Left lung (tissue), 10 donors: ENCODE results near the gene ADAMTS15. TPM values are rescaled to one million over a fixed set of nuclear protein-coding genes. Genes with fewer than 3 reads are reported as not detected.

Experiments
- ATAC-seq: fragments of 200-7000 bp; cut with Tn5 transposase; one replicate; pipeline ENCODE4 v1.9.1; 2020; ENCODE audit warnings: moderate library complexity
- DNase-seq, 4 donors: peaks; one replicate each; pipeline ENCODE4 v3.0.0-alpha.2; 2013 to 2020
- H3K27ac ChIP-seq, 2 donors: fragments of 200-600 bp; sonication (generic) in 1 of 2; one replicate each; pipeline versions ENCODE4 v1.5.0 to v1.8.0; 2020 to 2021
- H3K27me3 ChIP-seq, 2 donors: fragments of 200-600 bp; sonication (generic) in 1 of 2; one replicate each; pipeline versions ENCODE4 v1.5.0 to v1.8.0; 2020 to 2021
- H3K36me3 ChIP-seq, 2 donors: fragments of 200-600 bp; sonication (generic) in 1 of 2; one replicate each; pipeline versions ENCODE4 v1.5.0 to v1.8.0; 2020 to 2021
- H3K4me1 ChIP-seq, 2 donors: fragments of 200-600 bp; one replicate each; pipeline ENCODE4 v1.8.0; 2021
- H3K4me3 ChIP-seq, 2 donors: fragments of 200-600 bp; sonication (generic) in 1 of 2; one replicate each; pipeline versions ENCODE4 v1.5.0 to v1.8.0; 2020 to 2021; ENCODE audit warnings: mild to moderate bottlenecking in 1 of 2
- H3K9me3 ChIP-seq, 2 donors: fragments of 200-600 bp; sonication (generic) in 1 of 2; one replicate each; pipeline versions ENCODE4 v1.5.0 to v1.8.0; 2020 to 2021
- CTCF ChIP-seq, 2 donors: fragments of 200-600 bp; sonication (generic) in 1 of 2; IDR thresholded peaks; one replicate each; pipeline versions ENCODE4 v1.5.0 to v1.8.0; 2021; ENCODE audit warnings: antibody characterized with exemption in 2 of 2
- intact Hi-C, 2 donors: fragments of 100-400 bp; cut with DNase I; formaldehyde crosslinking; loops; one replicate each; pipeline versions ENCODE4 v1.11.2 to v1.14.2; 2022
- polyA plus RNA-seq, 6 donors: library from polyadenylated mRNA; unstranded; fragments of 120-200 nt; gene quantifications; one replicate each; pipeline ENCODE4 v1.2.1, GENCODE V29; 2013; ENCODE audit not compliant: insufficient read length in 6 of 6
- total RNA-seq, 2 donors: library from RNA; stranded (reverse); fragmentation: NEBNext Ultra II Directional; extraction: Animal tissue kit (Norgen Biotek cat#: 25700); gene quantifications; one replicate each; pipeline ENCODE4 v1.2.1, GENCODE V29; 2021
- donor health status: DM: no; HTN: yes; CAD: no.
- donor health status: DM: no; HTN: no; CAD: no.

ADAMTS15 gene
- total and polyA plus RNA-seq, 8 donors = 11.8 to 49.6 (median 40.0) TPM

GRCh38 chr11:130474637-130475400 is 26.4 kb downstream of the ADAMTS15 start:
- TF ChIP-seq CTCF (IDR thresholded peaks at IDR 0.05) = no peak
- H3K9me3 ChIP-seq = no peaks in the 10 kb centered on the region
- peaks cover 0 to 7% of the 10 kb centered on the region in 2 donors for H3K27me3 ChIP-seq
- ATAC-seq (no peak), DNase-seq (no peak)
- peaks cover 2 to 6% of the 10 kb centered on the region in 2 donors for H3K4me1 ChIP-seq
- peaks cover 0 to 12% of the 10 kb centered on the region in 2 donors for H3K36me3 ChIP-seq
- no peak overlapping the region for H3K4me3 ChIP-seq
- H3K27ac ChIP-seq = no peak overlapping the region
- intact Hi-C loops = no loop called here

- intact Hi-C loops = no loop called here
- no peak for ATAC-seq
- peaks cover 0 to 12% of the 10 kb centered on the region in 2 donors for H3K36me3 ChIP-seq
- TF ChIP-seq CTCF (IDR thresholded peaks at IDR 0.05) = no peak
- peaks cover 2 to 6% of the 10 kb centered on the region in 2 donors for H3K4me1 ChIP-seq
- H3K27me3 ChIP-seq = peaks cover 0 to 7% of the 10 kb centered on the region in 2 donors
- no peak for DNase-seq
- H3K27ac ChIP-seq = no peak overlapping the region
- H3K4me3 ChIP-seq = no peak overlapping the region
- no peaks in the 10 kb centered on the region for H3K9me3 ChIP-seq
Observed at GRCh38 chr11:130475426-130476053, 27.1 kb downstream of the ADAMTS15 start.

GRCh38 chr11:130476200-130476921 is 27.9 kb downstream of the ADAMTS15 start:
- Histone ChIP-seq H3K27me3 (peaks cover 0 to 7% of the 10 kb centered on the region in 2 donors), H3K4me3 (no peak overlapping the region), H3K36me3 (peaks cover 0 to 12% of the 10 kb centered on the region in 2 donors), H3K9me3 (no peaks in the 10 kb centered on the region), H3K27ac (no peak overlapping the region), H3K4me1 (peaks cover 2 to 6% of the 10 kb centered on the region in 2 donors)
- intact Hi-C loops = no loop called here
- DNase-seq (no peak), ATAC-seq (no peak)
- no peak for TF ChIP-seq CTCF (IDR thresholded peaks at IDR 0.05)

- DNase-seq = no peak
- H3K9me3 ChIP-seq = no peaks in the 10 kb centered on the region
- intact Hi-C loops = no loop called here
- peaks cover 0 to 7% of the 10 kb centered on the region in 2 donors for H3K27me3 ChIP-seq
- no peak for ATAC-seq
- no peak overlapping the region for H3K4me3 ChIP-seq
- no peak for TF ChIP-seq CTCF (IDR thresholded peaks at IDR 0.05)
- H3K27ac ChIP-seq = peak overlapping the region in 1 of 2 donors; percentile 62
- H3K36me3 ChIP-seq = peaks cover 0 to 12% of the 10 kb centered on the region in 2 donors
- peaks cover 2 to 6% of the 10 kb centered on the region in 2 donors for H3K4me1 ChIP-seq
Observed at GRCh38 chr11:130476922-130477491, 28.6 kb downstream of the ADAMTS15 start.
